Choroid plexus epithelial cell (primary cell): ENCODE measurements around the gene DDX60.
A peak's percentile ranks its signal among the peaks of the same experiment; 100 is the strongest.
"Not testable (repeated sequence)": the region's sequence is repeated elsewhere in the genome, so short reads cannot be mapped to it uniquely, and the experiment has no call there.

Experiments
- DNase-seq: peaks from one replicate; pipeline ENCODE4 v3.0.0-alpha.2; 2010; ENCODE audit warnings: low read depth
- H3K4me3 ChIP-seq: 2 replicates; pipeline ENCODE4 v1.5.1; 2011; ENCODE audit warnings: low read depth, mild to moderate bottlenecking, control low read depth, low read length, moderate library complexity
- TF ChIP-seq, protein P1 (sequence below): conservative IDR thresholded peaks from 2 replicates; pipeline ENCODE4 v1.5.1; 2011; ENCODE audit warnings: low read depth, mild to moderate bottlenecking, control low read depth, inconsistent platforms, low read length, moderate library complexity

The DDX60 gene

DNA sequence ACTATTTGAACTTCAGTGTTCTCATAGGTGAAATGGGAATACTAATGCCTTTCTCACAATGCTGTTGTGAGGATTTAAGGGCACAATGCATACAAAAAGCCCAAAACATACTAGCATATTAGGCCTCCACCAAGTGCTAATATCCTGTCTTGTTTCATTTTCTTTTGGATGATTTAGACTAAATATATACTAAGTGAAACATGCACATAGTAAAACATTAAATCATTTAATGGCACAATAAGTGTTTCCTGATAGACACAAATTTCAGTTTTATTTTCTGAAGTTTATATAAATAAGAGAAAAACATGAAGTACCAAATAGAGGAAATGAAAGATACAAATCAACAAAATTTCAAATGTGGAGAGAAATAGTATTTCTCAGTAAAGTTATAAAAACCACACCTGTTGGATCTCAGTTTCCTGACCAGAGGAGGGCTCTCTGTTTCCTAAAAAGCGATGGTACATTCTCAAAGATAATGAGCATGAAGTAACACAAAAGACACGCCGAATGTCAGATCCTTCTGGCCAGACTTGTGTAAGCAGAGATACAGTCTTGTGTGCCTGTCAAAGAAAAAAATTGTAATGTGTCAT is 25.1 kb downstream of the DDX60 start:
- no peak for DNase-seq

DNA sequence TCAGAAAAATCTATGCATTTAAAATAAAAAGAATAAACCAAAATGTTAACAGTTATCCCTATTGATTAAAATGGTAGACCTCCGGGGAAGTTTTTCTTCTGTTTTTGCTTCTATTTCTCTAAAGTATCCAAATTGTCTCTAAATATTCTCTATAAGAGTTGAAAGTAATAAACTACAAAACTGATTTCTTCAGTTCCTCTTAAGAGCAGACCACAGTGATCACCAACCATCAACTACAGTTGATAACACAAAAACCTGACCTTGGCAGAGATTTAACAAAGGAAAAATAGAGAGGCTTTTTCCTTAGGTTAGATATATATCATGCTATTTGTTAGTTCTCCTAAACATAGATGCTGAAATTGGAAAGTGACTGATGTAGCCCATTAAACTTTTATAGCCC is 27.3 kb downstream of the DDX60 start:
- TF ChIP-seq, protein P1, sequence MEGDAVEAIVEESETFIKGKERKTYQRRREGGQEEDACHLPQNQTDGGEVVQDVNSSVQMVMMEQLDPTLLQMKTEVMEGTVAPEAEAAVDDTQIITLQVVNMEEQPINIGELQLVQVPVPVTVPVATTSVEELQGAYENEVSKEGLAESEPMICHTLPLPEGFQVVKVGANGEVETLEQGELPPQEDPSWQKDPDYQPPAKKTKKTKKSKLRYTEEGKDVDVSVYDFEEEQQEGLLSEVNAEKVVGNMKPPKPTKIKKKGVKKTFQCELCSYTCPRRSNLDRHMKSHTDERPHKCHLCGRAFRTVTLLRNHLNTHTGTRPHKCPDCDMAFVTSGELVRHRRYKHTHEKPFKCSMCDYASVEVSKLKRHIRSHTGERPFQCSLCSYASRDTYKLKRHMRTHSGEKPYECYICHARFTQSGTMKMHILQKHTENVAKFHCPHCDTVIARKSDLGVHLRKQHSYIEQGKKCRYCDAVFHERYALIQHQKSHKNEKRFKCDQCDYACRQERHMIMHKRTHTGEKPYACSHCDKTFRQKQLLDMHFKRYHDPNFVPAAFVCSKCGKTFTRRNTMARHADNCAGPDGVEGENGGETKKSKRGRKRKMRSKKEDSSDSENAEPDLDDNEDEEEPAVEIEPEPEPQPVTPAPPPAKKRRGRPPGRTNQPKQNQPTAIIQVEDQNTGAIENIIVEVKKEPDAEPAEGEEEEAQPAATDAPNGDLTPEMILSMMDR, result no peak
- no peak for DNase-seq
- no peak overlapping the region for H3K4me3 ChIP-seq

More for the DNA sequence above, 25.1 kb downstream of the DDX60 start:
- H3K4me3 ChIP-seq, result no peak overlapping the region
- TF ChIP-seq, protein P1, result no peak

DNA sequence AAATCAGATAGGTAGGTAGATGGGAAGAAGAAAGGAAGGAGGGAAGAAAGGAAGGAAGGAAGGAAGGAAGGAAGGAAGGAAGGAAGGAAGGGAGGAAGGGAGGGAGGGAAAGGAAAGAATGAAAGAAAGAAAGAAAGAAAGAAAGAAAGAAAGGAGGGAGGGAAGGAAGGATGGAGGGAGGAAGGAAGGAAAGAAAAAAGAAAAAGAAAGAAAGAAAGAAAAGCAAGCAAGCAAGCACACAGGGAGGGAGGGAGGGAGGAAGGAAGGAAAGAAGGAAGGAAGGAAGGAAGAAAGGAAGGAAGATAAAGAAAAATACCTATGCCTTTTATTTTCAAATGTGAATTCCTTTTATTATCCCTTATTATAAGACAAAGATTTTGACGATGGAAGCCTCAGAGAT is 32.7 kb downstream of the DDX60 start:
- not testable (repeated sequence) for H3K4me3 ChIP-seq, DNase-seq

DNA sequence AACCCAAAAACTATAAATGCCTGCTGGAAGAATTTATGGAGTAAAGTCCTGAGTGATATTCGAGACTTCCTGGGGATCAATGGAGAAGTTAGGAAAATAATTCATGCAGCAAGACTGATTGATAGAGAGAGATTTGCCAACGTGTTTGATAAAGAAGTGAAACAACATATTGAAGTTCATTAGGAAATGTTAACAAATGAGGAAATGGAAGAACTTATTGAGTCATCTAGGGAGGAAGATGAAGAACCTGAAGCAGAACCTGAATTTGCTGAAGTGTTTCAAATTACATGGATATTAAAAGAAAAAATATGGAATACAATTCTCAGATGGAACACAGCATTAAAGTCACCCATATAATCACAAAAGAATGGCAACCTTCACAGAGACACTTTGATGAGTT is 39.0 kb downstream of the DDX60 start:
- TF ChIP-seq, protein P1, result no peak
- H3K4me3 ChIP-seq, result no peak overlapping the region
- DNase-seq, result no peak

DNA sequence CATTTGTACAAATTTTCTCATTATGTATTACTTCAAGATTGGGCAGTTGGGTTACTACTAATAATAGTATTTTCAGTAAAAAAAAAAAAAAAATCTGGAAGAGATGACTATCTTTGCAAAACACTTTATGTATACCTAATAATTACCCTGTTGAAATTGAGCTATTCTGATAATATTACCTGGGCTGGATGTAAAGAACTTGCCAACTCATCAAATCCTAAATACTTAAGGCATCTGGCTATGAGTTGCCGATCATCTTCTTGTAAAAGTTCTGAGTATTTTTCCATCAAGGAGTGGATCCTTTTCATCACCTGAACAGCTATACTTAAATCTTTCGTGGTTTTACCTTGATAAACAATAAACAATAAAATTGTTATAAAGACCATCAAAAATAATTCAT is 42.7 kb downstream of the DDX60 start:
- DNase-seq, result no peak
- no peak overlapping the region for H3K4me3 ChIP-seq
- TF ChIP-seq, protein P1, result no peak

DNA sequence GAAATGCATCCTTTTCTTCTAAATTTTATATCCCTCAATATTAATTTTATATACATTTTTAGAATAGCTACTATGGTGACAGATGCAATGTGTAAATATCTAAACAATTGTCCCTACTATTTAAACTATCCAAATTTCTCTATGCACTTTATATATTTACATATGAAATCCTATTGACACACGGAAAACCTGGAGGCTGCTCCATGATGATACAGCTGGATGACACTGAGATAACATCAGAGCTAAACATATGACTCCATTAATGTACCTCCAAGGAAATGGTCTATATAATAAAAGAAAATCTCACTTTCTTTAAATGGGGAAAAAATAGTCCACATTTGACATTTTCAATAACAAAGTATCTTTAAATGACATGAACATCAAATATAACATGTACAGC is 43.7 kb downstream of the DDX60 start:
- no peak overlapping the region for H3K4me3 ChIP-seq
- TF ChIP-seq, protein P1, result no peak
- no peak for DNase-seq

DNA sequence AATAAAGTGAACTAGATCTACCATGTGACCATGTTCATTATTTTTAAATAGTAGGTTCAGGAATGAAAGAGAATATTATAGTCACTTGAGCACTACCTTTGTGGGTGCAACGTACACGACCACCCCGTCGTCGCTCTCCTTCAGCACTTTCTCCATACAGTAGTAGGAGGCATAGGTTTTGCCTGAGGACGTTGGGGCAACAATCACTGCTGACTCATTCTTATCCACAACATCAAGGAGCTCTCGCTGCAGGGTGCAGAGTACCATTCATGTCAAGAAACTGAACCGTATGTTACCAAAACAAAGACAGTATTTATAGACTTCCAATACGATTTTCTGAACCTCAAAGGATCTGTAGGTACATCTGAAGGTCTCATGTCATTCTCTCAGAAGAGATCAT is 44.7 kb downstream of the DDX60 start:
- H3K4me3 ChIP-seq, result no peak overlapping the region
- DNase-seq, result peak; percentile 18
- TF ChIP-seq, protein P1, result no peak
